GM12864 (cell line): Measurements from ENCODE around the gene KCNQ5.

Source experiments
- DNase-seq: peaks from one replicate; pipeline ENCODE4 v3.0.0-alpha.2; 2011; ENCODE audit warnings: low read depth
- H3K4me3 ChIP-seq: 2 replicates; pipeline ENCODE4 v1.5.1; 2011; ENCODE audit warnings: mild to moderate bottlenecking, low read depth, low read length, control low read depth
- TF ChIP-seq, protein P1 (sequence below): IDR thresholded peaks from 2 replicates; pipeline ENCODE4 v1.5.1; 2011; ENCODE audit warnings: low read depth, mild to moderate bottlenecking, moderate library complexity, low read length, control low read depth, inconsistent platforms; ENCODE audit errors: missing control alignments

The KCNQ5 gene

GRCh38 chr6:72842140-72842539 is 220.3 kb downstream of the KCNQ5 start:
- DNase-seq: no peak
- H3K4me3 ChIP-seq: no peak overlapping the region
- TF ChIP-seq, protein P1, sequence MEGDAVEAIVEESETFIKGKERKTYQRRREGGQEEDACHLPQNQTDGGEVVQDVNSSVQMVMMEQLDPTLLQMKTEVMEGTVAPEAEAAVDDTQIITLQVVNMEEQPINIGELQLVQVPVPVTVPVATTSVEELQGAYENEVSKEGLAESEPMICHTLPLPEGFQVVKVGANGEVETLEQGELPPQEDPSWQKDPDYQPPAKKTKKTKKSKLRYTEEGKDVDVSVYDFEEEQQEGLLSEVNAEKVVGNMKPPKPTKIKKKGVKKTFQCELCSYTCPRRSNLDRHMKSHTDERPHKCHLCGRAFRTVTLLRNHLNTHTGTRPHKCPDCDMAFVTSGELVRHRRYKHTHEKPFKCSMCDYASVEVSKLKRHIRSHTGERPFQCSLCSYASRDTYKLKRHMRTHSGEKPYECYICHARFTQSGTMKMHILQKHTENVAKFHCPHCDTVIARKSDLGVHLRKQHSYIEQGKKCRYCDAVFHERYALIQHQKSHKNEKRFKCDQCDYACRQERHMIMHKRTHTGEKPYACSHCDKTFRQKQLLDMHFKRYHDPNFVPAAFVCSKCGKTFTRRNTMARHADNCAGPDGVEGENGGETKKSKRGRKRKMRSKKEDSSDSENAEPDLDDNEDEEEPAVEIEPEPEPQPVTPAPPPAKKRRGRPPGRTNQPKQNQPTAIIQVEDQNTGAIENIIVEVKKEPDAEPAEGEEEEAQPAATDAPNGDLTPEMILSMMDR: no peak

GRCh38 chr6:72844614-72845013 is 222.8 kb downstream of the KCNQ5 start:
- no peak overlapping the region for H3K4me3 ChIP-seq
- TF ChIP-seq, protein P1: no peak
- no peak for DNase-seq

DNA sequence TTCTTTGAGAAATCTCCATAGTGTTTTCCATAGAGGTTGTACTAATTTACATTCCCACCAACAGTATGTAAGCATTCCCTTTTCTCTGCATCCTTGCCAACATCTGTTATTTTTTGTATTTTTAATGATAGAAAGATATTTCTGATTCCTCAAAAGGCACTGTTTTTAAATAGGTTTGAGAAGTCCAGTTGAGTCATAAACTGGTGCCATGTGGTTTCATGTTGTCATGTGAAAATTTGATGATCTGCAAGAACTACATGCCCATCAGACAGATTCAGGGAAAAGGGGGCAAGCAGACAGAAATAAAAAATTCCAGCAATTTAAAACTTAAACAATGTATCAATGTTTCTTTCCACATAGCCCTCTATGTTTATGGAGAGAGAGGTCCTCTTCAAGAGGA is 227.5 kb downstream of the KCNQ5 start:
- no peak overlapping the region for H3K4me3 ChIP-seq
- DNase-seq: no peak
- TF ChIP-seq, protein P1: no peak

DNA sequence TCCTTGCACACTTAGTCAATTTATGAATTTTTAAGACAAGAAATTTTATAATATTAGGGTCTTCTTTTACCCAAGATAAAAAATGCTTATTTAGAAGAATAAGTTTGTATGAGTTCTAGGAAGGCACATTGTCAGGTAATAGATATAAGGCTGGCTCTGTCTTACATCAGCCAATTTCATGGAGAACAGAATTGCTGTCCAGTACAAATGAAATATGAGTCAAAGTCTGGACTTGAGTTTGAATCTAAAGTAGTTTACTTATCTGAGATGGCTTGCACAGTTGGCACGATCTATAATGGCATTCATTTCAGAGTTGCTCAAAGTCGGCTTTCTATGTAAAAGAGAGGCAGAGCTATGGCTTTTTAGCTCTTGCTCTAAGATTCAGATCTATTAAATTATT is 228.2 kb downstream of the KCNQ5 start:
- H3K4me3 ChIP-seq: no peak overlapping the region
- DNase-seq: no peak
- TF ChIP-seq, protein P1: no peak

- DNase-seq: no peak
- TF ChIP-seq, protein P1: no peak
- no peak overlapping the region for H3K4me3 ChIP-seq
These were observed 228.6 kb downstream of the KCNQ5 start for GRCh38 chr6:72850469-72850868.

- no peak overlapping the region for H3K4me3 ChIP-seq
- TF ChIP-seq, protein P1: no peak
These were observed 233.6 kb downstream of the KCNQ5 start for GRCh38 chr6:72855471-72855870.

DNA sequence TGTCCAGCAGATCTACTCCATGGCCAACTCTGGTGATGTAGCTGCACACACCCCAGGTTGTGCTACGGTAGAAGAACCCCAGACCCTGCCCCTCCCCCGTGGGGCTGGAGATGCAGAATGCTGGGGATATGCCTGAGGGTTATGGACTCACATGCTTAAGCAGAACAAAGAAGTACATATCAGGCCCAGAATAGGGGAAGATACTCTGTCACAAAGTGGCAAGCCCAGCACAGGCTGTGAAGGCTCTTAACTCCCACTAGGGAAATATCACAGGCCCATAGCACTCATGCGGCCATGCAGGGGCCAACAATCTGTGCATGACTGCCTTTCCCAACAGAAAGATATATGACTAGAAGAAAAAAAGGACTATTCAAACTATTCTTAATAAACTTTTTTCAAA is 234.9 kb downstream of the KCNQ5 start:
- TF ChIP-seq, protein P1: no peak
- no peak overlapping the region for H3K4me3 ChIP-seq
- DNase-seq: no peak

More at GRCh38 chr6:72855471-72855870, 233.6 kb downstream of the KCNQ5 start:
- DNase-seq: no peak
